ENCODE results near the gene NUDT8. TPM values are rescaled to one million over a fixed set of nuclear protein-coding genes. Genes with fewer than 3 reads are reported as not detected.

Gene NUDT8
- total and polyA plus RNA-seq, 9 of the 15 experiments (the other 6 are each of a cell fraction or from before 2014, with no cell fraction given), result 0.23 to 27.8 (median 5.0) TPM

DNA sequence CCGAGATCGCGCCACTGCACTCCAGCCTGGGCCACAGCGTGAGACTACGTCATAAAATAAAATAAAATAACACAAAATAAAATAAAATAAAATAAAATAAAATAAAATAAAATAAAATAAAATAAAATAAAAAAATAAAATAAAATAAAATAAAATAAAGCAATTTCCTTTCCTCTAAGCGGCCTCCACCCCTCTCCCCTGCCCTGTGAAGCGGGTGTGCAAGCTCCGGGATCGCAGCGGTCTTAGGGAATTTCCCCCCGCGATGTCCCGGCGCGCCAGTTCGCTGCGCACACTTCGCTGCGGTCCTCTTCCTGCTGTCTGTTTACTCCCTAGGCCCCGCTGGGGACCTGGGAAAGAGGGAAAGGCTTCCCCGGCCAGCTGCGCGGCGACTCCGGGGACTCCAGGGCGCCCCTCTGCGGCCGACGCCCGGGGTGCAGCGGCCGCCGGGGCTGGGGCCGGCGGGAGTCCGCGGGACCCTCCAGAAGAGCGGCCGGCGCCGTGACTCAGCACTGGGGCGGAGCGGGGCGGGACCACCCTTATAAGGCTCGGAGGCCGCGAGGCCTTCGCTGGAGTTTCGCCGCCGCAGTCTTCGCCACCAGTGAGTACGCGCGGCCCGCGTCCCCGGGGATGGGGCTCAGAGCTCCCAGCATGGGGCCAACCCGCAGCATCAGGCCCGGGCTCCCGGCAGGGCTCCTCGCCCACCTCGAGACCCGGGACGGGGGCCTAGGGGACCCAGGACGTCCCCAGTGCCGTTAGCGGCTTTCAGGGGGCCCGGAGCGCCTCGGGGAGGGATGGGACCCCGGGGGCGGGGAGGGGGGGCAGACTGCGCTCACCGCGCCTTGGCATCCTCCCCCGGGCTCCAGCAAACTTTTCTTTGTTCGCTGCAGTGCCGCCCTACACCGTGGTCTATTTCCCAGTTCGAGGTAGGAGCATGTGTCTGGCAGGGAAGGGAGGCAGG lies 46.2 kb downstream of the NUDT8 start, which contains the start of gene GSTP1 (continued):
- TF ChIP-seq, protein P1, sequence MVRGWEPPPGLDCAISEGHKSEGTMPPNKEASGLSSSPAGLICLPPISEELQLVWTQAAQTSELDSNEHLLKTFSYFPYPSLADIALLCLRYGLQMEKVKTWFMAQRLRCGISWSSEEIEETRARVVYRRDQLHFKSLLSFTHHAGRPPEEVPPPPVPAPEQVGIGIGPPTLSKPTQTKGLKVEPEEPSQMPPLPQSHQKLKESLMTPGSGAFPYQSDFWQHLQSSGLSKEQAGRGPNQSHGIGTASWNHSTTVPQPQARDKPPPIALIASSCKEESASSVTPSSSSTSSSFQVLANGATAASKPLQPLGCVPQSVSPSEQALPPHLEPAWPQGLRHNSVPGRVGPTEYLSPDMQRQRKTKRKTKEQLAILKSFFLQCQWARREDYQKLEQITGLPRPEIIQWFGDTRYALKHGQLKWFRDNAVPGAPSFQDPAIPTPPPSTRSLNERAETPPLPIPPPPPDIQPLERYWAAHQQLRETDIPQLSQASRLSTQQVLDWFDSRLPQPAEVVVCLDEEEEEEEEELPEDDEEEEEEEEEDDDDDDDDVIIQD (CRISPR knock-in tag; IDR thresholded peaks at IDR 0.05), result no peak
- no peak for TF ChIP-seq BDP1 (IDR thresholded peaks at IDR 0.05; ENCODE audit: insufficient read depth, insufficient read length)
- TF ChIP-seq KDM2B (CRISPR knock-in tag; IDR thresholded peaks at IDR 0.05), result no peak
- TF ChIP-seq ZC3H8 (IDR thresholded peaks at IDR 0.05), result no peak
- 0 out of 2 replicates have a peak, but pooled peaks have one; percentile 37 for TF ChIP-seq ZNF282 (CRISPR knock-in tag; IDR thresholded peaks at IDR 0.05)
- TF ChIP-seq, protein P2, sequence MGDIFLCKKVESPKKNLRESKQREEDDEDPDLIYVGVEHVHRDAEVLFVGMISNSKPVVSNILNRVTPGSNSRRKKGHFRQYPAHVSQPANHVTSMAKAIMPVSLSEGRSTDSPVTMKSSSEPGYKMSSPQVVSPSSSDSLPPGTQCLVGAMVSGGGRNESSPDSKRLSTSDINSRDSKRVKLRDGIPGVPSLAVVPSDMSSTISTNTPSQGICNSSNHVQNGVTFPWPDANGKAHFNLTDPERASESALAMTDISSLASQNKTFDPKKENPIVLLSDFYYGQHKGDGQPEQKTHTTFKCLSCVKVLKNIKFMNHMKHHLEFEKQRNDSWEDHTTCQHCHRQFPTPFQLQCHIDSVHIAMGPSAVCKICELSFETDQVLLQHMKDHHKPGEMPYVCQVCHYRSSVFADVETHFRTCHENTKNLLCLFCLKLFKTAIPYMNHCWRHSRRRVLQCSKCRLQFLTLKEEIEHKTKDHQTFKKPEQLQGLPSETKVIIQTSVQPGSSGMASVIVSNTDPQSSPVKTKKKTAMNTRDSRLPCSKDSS (IDR thresholded peaks at IDR 0.05; ENCODE audit: low read depth, partially characterized antibody), result no peak
- no peak for TF ChIP-seq RBM39 (optimal IDR thresholded peaks at IDR 0.05; ENCODE audit: low read depth, low read length)
- TF ChIP-seq ZNF12 (CRISPR knock-in tag; IDR thresholded peaks at IDR 0.05), result no peak
- TF ChIP-seq PHB (CRISPR knock-in tag; IDR thresholded peaks at IDR 0.05), result no peak
- peak; percentile 82; the same call in 1 of the 2 replicates for TF ChIP-seq CBX1 (IDR thresholded peaks at IDR 0.05; ENCODE audit: low read depth)
- no peak for TF ChIP-seq NEUROD1 (IDR thresholded peaks at IDR 0.05; ENCODE audit: borderline replicate concordance, low read depth, low read length, partially characterized antibody)
- TF ChIP-seq, protein P3, sequence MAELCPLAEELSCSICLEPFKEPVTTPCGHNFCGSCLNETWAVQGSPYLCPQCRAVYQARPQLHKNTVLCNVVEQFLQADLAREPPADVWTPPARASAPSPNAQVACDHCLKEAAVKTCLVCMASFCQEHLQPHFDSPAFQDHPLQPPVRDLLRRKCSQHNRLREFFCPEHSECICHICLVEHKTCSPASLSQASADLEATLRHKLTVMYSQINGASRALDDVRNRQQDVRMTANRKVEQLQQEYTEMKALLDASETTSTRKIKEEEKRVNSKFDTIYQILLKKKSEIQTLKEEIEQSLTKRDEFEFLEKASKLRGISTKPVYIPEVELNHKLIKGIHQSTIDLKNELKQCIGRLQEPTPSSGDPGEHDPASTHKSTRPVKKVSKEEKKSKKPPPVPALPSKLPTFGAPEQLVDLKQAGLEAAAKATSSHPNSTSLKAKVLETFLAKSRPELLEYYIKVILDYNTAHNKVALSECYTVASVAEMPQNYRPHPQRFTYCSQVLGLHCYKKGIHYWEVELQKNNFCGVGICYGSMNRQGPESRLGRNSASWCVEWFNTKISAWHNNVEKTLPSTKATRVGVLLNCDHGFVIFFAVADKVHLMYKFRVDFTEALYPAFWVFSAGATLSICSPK (IDR thresholded peaks at IDR 0.05; ENCODE audit: borderline replicate concordance), result no peak
- TF ChIP-seq ZNF586 (CRISPR knock-in tag; conservative IDR thresholded peaks at IDR 0.05), result no peak
- no peak for TF ChIP-seq SPI1 (IDR thresholded peaks at IDR 0.05; ENCODE audit: borderline replicate concordance, low read depth, low read length)
- no peak for TF ChIP-seq BRCA1 (IDR thresholded peaks at IDR 0.05)
- no peak for TF ChIP-seq BRCA1 (CRISPR knock-in tag; IDR thresholded peaks at IDR 0.05)
- peak; percentile 61 for TF ChIP-seq TAF9B (IDR thresholded peaks at IDR 0.05; ENCODE audit: partially characterized antibody)
- TF ChIP-seq HLTF (IDR thresholded peaks at IDR 0.05), result no peak
- TF ChIP-seq, protein P4, sequence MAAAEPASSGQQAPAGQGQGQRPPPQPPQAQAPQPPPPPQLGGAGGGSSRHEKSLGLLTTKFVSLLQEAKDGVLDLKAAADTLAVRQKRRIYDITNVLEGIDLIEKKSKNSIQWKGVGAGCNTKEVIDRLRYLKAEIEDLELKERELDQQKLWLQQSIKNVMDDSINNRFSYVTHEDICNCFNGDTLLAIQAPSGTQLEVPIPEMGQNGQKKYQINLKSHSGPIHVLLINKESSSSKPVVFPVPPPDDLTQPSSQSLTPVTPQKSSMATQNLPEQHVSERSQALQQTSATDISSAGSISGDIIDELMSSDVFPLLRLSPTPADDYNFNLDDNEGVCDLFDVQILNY (CRISPR knock-in tag; IDR thresholded peaks at IDR 0.05), result no peak; the same call in 1 of the 2 replicates
- TF ChIP-seq, protein P5, sequence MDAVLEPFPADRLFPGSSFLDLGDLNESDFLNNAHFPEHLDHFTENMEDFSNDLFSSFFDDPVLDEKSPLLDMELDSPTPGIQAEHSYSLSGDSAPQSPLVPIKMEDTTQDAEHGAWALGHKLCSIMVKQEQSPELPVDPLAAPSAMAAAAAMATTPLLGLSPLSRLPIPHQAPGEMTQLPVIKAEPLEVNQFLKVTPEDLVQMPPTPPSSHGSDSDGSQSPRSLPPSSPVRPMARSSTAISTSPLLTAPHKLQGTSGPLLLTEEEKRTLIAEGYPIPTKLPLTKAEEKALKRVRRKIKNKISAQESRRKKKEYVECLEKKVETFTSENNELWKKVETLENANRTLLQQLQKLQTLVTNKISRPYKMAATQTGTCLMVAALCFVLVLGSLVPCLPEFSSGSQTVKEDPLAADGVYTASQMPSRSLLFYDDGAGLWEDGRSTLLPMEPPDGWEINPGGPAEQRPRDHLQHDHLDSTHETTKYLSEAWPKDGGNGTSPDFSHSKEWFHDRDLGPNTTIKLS (IDR thresholded peaks at IDR 0.05; ENCODE audit: borderline replicate concordance, low read depth), result peak; percentile 36
- peak; percentile 94 for TF ChIP-seq FOXP1 (CRISPR knock-in tag; IDR thresholded peaks at IDR 0.05)

Data from K562 (cell line).